ENCODE data around the gene GPR176.

The GPR176 gene

DNA sequence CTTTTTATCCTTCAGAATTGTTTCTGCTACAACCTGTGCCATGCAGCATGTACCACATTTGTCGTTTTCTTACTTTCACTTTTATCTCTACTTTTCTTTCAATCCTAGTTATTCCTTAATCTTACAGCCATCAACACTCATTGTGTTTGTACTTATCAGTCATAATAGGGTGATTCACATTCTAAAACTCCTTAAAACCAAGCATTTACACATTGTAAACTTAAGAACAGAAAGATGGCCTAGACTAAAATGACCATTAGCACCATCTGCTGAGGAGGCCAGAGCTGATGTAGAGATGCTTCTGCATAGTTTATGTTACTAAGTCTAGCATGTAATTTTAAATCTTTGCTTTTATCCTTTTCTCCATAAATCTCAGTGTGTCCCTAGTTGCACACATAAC is 39.3 kb upstream of the GPR176 start:
- DNase-seq (ENCODE audit: low read depth) = no peak
- H3K4me3 ChIP-seq (ENCODE audit: low read length) = no peak overlapping the region
- TF ChIP-seq, protein P1, sequence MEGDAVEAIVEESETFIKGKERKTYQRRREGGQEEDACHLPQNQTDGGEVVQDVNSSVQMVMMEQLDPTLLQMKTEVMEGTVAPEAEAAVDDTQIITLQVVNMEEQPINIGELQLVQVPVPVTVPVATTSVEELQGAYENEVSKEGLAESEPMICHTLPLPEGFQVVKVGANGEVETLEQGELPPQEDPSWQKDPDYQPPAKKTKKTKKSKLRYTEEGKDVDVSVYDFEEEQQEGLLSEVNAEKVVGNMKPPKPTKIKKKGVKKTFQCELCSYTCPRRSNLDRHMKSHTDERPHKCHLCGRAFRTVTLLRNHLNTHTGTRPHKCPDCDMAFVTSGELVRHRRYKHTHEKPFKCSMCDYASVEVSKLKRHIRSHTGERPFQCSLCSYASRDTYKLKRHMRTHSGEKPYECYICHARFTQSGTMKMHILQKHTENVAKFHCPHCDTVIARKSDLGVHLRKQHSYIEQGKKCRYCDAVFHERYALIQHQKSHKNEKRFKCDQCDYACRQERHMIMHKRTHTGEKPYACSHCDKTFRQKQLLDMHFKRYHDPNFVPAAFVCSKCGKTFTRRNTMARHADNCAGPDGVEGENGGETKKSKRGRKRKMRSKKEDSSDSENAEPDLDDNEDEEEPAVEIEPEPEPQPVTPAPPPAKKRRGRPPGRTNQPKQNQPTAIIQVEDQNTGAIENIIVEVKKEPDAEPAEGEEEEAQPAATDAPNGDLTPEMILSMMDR (conservative IDR thresholded peaks at IDR 0.05; ENCODE audit: low read length) = no peak

DNA sequence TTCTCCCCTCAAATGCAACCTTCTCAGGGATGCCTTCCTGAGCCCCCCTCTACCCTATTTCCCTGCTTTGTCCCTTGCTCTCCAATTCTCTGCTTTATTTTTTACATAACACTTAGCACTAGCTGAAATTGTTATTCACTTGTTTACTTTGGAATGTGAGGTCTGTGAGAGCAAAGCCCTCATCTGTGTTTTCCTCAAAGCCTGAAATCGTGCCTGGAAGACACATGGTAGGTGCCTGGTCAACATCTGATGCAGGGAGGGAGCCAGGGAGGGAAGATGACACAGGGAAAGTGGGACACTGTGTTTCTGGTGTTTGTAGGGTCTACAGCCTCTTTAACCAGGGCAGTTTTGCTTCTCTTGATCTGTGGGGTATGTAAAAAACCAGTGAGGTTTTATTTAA is 37.4 kb upstream of the GPR176 start:
- DNase-seq (ENCODE audit: low read depth) = peak; percentile 58
- no peak overlapping the region for H3K4me3 ChIP-seq (ENCODE audit: low read length)
- TF ChIP-seq, protein P1 (conservative IDR thresholded peaks at IDR 0.05; ENCODE audit: low read length) = no peak

GRCh38 chr15:39953521-39953920 is 33.5 kb upstream of the GPR176 start:
- TF ChIP-seq, protein P1 (conservative IDR thresholded peaks at IDR 0.05; ENCODE audit: low read length) = no peak
- DNase-seq (ENCODE audit: low read depth) = no peak

GRCh38 chr15:39951561-39951960 is 31.5 kb upstream of the GPR176 start:
- TF ChIP-seq, protein P1 (conservative IDR thresholded peaks at IDR 0.05; ENCODE audit: low read length) = no peak
- no peak for DNase-seq (ENCODE audit: low read depth)

More at GRCh38 chr15:39953521-39953920, 33.5 kb upstream of the GPR176 start:
- no peak overlapping the region for H3K4me3 ChIP-seq (ENCODE audit: low read length)

GRCh38 chr15:39948817-39949216 is 28.8 kb upstream of the GPR176 start:
- TF ChIP-seq, protein P1 (conservative IDR thresholded peaks at IDR 0.05; ENCODE audit: low read length) = no peak
- DNase-seq (ENCODE audit: low read depth) = no peak
- no peak overlapping the region for H3K4me3 ChIP-seq (ENCODE audit: low read length)

More at GRCh38 chr15:39951561-39951960, 31.5 kb upstream of the GPR176 start:
- no peak overlapping the region for H3K4me3 ChIP-seq (ENCODE audit: low read length)

GRCh38 chr15:39947401-39948197 is 27.5 kb upstream of the GPR176 start:
- no peak overlapping the region for H3K4me3 ChIP-seq (ENCODE audit: low read length)
- TF ChIP-seq, protein P1 (conservative IDR thresholded peaks at IDR 0.05; ENCODE audit: low read length) = no peak
- no peak for DNase-seq (ENCODE audit: low read depth)

DNA sequence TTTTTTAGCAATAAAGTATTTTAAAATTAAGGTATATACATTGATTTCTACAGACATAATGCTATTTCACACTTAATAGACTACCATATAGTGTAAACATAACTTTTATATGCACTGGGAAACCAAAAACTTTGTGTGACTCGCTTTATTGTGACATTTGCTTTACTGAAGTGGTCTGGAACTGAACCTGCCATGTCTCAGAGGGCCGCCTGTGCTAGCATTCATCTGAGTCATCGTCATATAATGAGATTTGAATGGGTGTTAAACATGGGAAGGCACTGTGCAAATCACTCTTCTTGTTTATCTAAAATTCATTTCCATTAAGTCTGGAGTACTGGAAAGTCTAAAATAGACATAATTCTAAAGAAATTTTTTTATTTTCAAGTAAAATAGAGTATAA is 26.8 kb upstream of the GPR176 start:
- peak; percentile 66 for DNase-seq (ENCODE audit: low read depth)
- TF ChIP-seq, protein P1 (conservative IDR thresholded peaks at IDR 0.05; ENCODE audit: low read length) = no peak

More for the DNA sequence above, 26.8 kb upstream of the GPR176 start:
- H3K4me3 ChIP-seq (ENCODE audit: low read length) = no peak overlapping the region
